NOMO-1 (cell line): ENCODE results near the gene SBNO1.
"Not testable (repeated sequence)": the region's sequence is repeated elsewhere in the genome, so short reads cannot be mapped to it uniquely, and the experiment has no call there.

Source experiments
- DNase-seq, 2 experiments: peaks; one replicate each; lab custom pipeline; 2025; ENCODE audit not compliant: unreplicated experiment in 2 of 2; lab: John Stamatoyannopoulos, UW

The SBNO1 gene

DNA sequence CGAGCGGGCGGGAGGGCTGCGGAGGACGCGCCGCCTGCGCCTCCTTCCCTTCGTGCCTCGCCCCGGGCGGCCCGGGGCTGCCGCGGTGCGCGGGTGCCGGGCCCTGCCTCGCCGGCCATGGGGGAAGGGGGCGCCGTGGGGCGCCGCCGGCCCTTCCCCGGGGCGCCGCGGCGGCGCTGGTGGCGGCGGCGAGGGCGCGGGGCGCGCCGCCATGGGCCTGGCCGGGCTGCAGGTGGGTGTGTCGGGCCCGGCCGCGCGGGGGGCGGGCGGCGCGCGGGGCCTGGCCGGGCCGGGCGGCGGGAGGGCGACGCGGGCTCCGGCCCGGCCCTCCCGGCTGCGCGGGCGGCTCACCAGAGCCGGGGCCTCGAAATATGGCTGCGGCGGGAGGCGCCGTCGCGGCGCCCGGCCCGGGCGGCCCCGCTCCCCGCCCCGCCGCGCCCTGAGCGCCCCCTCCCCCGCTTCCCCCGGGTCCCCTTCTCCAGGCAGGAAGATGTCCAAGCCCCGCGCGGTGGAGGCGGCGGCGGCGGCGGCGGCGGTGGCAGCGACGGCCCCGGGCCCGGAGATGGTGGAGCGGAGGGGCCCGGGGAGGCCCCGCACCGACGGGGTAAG is 24.4 kb upstream of the SBNO1 start:
- DNase-seq = no peak

DNA sequence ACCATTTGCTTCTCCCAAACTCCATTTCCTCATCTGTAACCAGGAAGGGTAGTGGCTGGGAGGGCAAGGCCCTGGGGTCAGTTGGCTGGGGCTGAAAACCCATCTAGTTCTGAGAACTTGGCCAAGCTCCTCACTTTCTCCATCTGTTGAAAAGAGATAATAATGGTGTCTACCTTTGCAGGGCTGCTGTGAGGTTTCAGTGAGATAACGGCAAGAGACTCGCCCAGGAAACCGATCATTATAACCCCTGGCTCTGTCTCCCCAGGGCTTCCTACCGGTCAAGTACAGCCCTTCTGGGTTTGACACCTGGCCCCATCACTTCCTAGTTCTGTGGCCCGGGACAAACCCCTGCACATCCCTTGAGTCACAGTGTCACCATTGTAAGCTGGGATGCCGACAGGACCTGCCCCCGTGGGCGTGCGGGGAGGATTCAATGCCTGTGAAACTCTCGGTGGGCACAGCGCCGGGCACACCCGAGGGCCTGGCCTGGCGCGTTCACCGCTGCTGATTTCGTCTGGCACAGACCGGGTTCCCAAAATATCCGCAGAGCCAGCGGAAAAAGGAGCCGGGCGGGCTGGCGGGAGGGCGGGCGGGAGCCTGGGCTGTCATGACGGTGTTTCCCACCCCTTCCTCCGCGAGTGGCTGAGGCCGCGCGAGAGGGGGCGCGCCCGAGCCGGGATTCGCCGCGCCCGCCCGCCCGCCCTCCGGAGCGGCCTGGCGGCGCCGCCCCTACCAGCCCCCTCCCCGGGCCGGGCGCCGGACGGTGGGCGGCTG is 23.7 kb upstream of the SBNO1 start:
- peak; percentile 62 to 75 for DNase-seq

DNA sequence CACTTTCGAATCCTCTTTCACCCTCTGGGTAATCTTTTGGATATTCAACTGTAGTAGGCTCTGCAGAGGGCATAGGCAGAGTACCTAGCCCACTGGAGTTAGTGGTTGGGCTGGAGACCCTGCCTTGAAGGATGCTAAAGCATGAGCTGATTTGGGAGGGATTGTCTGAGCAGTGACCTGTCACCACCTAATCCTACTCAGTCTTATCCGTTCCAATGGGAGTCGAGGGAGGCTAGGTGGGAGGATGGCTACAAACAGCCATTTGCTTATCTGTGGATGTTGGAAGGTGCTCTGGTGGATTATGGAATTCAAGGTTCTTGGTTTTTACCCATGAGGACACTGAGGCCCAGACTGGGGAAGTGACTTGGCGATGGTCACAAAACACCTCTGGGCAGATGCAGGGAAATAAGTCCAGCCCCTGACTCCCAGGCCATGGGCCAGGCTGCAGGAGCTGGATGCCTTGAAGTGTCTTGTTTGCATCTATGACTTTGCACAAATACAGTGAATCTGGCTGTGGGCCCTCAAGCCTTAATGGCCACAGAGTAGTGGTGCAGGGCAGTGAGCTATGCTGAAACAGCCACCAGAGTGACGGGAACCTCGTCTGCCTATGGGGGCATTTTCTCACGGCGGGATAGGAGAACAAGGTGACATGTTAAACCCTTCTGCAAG is 23.0 kb upstream of the SBNO1 start:
- no peak for DNase-seq

DNA sequence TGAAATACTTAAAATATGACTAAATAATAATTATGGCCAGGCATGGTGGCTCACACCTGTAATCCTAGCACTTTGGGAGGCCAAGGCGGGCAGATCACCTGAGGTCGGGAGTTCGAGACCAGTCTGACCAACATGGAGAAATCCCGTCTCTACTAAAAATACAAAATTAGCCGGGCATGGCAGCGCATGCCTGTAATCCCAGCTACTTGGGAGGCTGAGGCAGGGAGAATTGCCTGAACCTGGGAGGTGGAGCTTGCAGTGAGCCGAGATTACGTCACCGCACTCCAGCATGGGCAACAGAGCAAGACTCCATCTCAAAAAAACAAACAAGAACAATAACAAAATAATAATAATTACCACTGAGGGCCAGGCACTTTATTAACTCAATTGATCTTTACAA is 20.9 kb upstream of the SBNO1 start:
- DNase-seq = not testable (repeated sequence)

DNA sequence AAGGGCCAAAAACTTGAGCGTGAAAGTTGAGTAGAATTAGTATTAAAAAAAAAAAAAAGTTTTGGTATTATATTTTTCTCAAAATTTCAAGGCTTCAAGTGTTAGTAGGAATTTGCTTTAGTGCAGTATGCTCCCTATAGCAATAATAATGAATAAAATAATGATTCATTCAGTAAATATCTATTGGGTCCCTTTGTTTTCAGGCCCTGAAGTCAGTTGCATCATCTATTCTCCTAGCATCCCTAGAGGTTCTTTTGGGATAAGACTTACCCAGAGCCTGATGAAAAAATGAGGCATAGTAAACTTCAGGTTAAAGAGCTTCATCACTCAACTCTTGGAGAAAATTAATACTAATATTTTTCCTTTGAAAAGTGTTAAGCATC is 20.3 kb upstream of the SBNO1 start:
- DNase-seq = no peak

DNA sequence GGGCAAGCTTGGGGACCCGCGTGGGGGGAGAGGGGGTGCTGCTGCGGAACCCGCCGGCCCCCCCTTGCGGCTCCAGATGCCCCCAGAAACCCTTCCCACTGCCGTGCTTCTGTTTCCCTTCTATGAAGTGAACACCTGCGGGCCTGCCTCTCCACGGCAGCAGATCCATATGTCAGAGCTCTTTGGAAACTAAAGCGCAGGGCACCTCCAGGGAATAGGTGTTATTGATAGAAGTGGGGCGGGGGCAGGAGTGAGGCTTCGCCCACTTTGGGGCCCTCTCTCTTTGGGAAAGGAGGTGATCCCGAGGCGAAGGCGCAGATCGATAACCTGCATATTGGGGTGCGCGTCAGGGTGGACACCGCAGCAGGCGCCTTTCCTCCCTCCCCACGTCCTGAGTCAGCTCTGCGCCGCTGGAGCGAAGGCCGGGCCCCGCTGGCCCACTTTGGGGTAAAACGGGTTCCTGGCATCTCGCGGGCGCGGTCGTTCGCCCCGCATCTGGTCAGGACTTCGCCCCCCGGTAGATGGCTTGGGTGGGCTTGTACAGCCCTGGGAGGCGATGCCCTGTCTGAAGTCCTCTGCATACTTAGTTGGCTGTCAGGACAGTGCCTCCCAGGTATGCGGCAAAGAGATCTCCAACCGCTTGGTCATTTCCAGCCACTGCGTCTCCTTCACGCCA is 19.8 kb upstream of the SBNO1 start:
- no peak for DNase-seq

DNA sequence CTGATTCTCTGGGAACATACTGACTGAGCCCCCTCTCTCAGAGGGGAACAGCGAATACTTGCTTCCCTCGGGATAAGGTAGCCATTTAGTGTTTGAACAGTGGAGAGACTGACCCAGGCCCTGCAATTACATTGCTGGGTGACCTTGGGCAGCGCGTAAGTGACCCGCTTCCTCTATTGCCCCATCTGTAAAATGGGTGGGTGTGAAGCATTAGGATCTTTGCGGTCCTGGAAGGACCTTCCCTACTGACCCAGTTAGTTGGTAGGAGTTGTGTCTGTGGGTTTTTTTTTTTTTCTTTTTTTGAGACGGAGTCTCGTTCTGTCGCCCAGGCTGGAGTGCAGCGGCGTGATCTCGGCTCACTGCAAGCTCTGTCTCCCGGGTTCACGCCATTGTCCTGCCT is 18.0 kb upstream of the SBNO1 start:
- no peak for DNase-seq

DNA sequence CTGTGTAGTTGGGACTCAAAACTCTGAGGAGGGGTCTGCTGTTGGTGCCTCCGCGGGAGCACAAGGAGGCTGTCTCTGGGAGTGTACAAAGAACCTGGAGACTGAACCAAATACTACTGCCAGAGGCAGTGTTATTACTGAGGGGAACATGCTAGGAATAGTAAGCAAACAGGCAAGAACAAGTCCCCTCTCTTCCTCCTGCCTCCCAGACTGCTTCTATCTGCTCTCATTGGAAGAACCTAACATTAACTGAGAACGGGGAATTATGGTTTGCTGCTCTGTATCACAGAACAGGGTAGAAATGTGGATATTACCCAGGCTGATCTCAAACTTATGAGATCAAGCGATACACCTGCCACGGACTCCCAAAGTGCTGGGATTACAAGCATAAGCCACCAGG is 14.7 kb upstream of the SBNO1 start:
- no peak for DNase-seq

DNA sequence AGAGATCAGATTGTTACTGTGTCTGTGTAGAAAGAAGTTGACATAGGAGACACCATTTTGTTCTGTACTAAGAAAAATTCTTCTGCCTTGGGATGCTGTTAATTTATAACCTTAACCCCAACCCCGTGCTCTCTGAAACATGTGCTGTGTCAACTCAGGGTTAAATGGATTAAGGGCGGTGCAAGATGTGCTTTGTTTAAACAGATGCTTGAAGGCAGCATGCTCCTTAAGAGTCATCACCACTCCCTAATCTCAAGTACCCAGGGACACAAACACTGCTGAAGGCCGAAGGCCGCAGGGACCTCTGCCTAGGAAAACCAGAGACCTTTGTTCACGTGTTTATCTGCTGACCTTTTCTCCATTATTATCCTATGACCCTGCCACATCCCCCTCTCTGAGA is 7.8 kb upstream of the SBNO1 start:
- DNase-seq = not testable (repeated sequence)

DNA sequence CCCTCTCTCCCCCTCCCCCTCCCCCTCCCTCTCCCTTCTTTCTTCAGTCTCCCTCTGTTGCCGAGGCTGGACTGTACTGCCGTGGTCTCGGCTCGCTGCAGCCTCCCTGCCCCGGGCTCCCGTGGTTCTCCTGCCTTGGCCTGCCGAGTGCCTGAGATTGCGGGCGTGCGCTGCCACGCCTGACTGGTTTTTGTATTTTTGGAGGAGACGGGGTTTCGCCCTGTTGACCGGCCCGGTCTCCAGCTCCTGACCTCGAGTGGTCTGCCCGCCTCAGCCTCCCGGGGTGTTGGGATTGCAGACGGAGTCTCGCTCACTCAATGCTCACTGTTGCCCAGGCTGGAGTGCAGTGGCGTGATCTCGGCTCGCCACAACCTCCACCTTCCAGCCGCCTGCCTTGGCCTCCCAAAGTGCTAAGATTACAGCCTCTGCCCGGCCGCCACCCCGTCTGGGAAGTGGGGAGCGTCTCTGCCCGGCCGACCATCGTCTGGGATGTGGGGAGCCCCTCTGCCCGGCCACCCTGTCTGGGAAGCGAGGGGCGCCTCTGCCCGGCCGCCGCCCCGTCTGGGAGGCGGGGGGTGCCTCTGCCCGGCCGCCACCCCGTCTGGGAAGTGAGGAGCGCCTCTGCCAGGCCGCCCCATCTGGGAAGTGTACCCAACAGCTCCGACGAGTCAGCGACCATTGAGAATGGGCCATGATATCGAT is 7.2 kb upstream of the SBNO1 start:
- not testable (repeated sequence) for DNase-seq

DNA sequence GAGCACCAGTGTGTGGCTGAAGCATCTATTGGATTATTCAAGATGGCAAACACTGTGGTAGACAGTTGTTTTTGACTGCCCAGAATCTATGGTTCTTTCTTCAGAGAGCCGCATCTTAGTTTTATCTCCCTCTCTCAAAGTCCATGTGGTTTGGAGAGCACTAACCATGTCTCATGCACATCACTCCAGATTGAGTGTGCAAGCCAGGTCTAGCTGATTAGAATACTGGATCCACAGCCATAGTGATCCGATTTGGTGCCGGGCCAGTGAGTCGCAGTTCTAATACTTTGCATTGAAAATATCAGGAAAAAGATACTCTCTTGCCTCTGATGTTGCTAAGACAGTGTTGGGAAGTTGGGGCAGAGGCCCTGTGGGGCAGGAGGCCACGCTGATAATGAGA is 4.6 kb upstream of the SBNO1 start:
- no peak for DNase-seq

DNA sequence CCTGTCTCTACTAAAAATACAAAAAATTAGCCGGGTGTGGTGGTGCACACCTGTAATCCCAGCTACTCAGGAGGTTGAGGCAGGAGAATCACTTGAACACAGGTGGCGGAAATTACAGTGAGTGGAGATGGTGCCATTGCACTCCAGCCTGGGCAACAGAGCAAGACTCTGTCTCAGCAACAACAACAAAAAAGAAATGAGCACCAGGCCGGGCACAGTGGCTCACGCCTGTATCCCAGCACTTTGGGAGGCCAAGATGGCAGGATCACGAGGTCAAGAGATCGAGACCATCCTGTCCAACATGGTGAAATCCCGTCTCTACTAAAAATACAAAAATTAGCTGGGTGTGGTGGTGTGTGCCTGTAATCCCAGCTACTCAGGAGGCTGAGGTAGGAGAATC is 3.8 kb upstream of the SBNO1 start:
- not testable (repeated sequence) for DNase-seq

DNA sequence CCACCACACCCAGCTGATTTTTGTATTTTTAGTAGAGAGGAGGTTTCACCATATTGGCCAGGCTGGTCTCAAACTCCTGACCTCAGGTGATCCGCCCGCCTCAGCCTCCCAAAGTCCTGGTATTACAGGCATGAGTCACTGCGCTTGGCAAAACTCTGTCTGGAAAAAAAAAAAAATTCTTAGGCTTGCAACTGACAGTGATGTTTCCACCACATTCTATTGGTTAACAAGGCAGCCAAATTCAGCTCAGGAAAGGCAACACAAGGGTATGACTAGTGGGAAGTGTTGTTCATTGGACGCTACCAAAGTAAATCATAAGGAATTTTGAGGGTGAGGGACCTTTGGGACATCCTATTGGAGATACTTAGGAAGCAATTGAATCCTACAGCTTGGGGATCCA is 2.9 kb upstream of the SBNO1 start:
- no peak for DNase-seq

DNA sequence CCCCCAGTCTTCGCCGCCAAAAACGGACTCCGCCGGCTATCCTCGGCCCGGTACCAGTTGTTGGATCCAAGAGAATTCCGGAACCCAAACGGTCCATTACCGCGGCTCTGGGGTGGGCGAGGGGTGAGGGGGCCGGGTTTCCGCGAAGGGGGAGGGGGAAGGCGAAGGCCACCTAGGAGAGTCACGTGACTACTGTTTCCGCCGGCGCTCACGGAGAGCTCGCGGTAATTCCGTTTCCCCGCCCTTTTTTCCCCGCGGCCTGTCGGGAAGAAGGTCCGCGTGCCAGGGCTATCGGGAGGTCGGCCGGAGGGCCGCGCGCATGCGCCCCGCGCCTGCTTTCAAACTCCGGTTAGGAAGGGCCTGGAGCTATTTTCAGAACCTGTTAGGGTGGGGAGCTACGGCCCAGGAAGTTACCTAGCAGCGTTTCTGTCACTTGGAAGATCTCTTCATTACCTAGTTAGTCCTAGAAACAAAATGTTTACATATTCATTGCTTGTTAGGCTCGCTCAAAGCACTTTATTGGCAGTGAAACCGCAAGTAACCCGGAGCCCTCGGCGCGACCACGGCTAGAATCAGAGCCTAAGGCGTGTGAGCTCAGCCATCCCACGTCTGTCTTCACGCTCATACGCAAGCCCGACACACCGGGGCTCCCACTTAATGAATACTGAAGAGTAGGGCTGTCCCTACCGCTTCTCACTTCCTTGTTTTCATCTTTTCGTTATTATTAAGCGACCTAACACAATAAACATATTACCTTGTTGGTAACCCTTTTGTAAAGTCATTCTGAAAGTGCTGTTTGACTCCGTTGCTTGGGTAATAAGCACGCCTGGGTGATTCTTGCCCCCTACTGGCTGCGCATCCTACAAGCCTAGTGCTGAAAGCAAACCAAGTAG is 624 bp upstream of the SBNO1 start:
- peak; percentile 97 to 99 for DNase-seq

DNA sequence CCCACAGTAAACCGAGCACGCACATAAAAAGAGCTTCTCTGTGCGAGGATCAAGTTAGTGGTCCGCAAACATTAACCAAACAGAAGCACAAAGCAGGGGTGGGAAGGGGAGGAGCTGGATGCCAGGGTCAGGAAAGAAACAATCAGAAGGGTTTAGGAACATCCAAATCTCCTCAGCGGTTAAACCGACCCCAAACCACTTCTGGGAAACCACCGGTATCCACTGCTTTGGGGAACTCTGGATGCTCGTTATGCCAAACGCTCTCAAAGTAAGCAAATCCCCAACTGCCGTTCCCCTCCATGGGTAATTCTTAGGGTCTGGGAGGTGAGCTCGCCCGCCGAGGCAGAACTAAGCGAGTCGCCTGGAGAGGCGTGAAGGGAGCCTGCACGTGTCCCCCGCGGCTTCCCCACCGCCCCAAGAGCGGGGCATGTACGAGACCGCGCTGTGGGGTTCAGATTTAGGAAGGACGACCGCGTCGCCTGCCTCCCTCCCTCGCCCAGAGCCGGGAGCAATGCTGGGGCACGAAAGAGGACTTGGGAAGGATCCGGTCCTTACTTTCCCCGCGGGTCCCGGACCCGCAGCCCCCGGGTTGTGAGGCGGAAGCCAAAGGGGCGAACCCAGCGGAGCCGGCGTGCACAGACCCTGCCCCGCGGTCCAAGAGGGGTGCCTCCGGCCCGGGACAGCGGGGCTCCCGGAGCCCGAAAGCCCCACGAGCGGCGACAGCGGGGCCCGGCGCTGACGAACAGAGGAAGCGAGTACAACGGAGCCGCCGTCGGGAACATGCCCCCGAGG is 711 bp downstream of the SBNO1 start:
- DNase-seq = peak in 1 of 2 experiments; percentile 8

DNA sequence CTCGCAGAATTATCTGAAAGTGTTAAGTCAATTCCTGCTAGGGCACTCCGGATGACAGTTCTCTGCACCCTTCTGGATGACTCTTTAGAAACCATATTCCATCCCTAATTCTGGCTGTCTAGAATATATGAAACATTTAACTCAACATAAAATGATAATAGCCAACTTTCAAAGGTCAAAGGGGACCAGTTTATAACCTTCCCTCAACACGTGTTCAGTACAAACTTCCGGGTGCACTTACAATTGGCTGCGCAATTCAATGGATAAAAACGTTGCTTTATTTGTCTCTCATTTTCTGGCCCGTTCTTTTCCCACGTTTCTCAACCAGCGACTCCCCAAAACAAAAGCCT is 1.3 kb downstream of the SBNO1 start:
- peak in 1 of 2 experiments; percentile 57 for DNase-seq

DNA sequence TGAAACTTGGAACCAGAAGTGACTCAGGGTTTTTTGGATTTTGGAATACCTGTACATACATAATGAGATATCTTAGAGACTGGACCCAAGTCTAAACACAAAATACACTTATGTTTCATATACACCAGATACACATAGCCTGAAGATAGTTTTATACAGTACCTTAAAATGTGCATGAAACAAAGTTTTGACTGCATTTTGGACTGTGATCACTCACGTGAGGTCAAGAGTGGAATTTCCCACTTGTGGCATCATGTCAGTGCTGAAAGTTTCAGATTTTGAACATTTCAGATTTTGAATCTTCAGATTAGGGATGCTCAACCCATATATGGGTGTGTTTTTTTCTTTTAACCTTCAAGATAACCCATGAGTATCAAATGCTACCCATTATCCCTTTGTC is 6.6 kb downstream of the SBNO1 start:
- DNase-seq = no peak

DNA sequence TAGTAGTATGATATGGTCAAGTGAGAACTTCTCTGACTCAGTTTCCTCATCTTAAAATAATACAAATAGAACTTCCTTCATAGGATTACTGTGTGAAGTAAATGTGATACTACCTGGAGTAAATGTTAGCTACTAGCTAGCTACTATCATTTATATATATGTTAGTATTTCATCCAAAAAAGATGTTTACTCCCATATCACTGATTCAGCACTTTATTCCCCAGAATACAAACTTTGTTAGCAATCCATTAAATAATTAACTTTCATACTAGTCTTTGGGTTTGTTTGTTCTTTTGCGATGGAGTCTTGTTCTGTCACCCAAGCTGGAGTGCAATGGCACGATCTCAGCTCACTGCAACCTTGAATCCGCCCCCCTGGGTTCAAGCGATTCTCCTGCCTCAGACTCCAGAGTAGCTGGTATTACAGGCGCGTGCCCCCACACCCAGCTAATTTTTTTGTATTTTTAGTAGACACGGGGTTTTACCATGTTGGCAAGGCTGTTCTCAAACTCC is 8.4 kb downstream of the SBNO1 start:
- no peak for DNase-seq

DNA sequence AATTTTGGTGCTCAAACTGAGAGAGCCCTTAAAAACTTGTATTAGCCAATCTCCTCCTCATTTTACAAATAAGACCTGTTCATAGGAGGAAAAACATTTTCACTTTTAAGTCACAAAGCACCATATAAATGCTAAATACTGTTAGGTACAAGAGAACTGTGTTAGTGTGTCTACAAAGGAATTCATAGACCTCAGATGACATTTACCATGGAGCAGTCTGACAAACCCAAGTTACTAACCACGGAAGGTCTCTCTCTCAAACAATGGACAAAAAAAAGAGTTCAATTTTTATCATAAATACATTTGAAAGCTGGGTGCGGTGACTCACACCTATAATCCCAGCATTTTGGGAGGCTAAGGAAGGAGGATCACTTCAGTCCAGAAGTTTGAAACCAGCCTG is 10.0 kb downstream of the SBNO1 start:
- DNase-seq = no peak
